Stomach (tissue), 9 donors: ENCODE results near the gene SFT2D3. TPM values are rescaled to one million over a fixed set of nuclear protein-coding genes. Genes with fewer than 3 reads are reported as not detected.

Experiments
- DNase-seq, 2 donors: peaks; one replicate each; pipeline versions ENCODE4 v3.0.0 to v3.0.0-alpha.2; 2013 to 2019
- H3K27ac ChIP-seq, 5 donors: fragments of 200-600 bp in 4 of 5; sonication (generic) in 4 of 5; one replicate each; pipeline ENCODE4 v1.5.1; 2013 to 2019; ENCODE audit warnings: mild to moderate bottlenecking in 1 of 5, moderate library complexity in 1 of 5
- H3K27me3 ChIP-seq, 3 donors: fragments of 200-600 bp; sonication (generic); one replicate each; pipeline ENCODE4 v1.5.1; 2017 to 2019; ENCODE audit warnings: mixed run types in 1 of 3
- H3K36me3 ChIP-seq, 4 donors: fragments of 200-600 bp; sonication (generic); 1 replicate in 3 of 4; 2 replicates in 1 of 4; pipeline ENCODE4 v1.5.1; 2016 to 2019
- H3K4me1 ChIP-seq, 4 donors: fragments of 200-600 bp; sonication (generic); one replicate each; pipeline ENCODE4 v1.5.1; 2016 to 2019
- H3K4me3 ChIP-seq, 4 donors: fragments of 200-600 bp; sonication (generic) in 3 of 4; one replicate each; pipeline ENCODE4 v1.5.1; 2016 to 2019; ENCODE audit warnings: mild to moderate bottlenecking in 1 of 4
- H3K9me3 ChIP-seq, 4 donors: fragments of 200-600 bp; sonication (generic); one replicate each; pipeline ENCODE4 v1.5.1; 2016 to 2019
- EP300 ChIP-seq: sonication (generic); formaldehyde crosslinking; IDR thresholded peaks from one replicate; pipeline ENCODE4 v1.6.1; 2017; ENCODE audit warnings: antibody characterized with exemption
- POLR2A ChIP-seq, 4 donors: fragments of 450-650 bp; IDR thresholded peaks; one replicate each; pipeline ENCODE4 v1.6.1; 2016; ENCODE audit warnings: antibody characterized with exemption in 4 of 4, control low read depth in 2 of 4, mild to moderate bottlenecking in 1 of 4, moderate library complexity in 1 of 4
- POLR2AphosphoS5 ChIP-seq, 3 donors: sonication (generic); formaldehyde crosslinking; IDR thresholded peaks; one replicate each; pipeline ENCODE4 v1.6.1; 2016; ENCODE audit warnings: antibody characterized with exemption in 3 of 3
- WGBS, 5 donors: extraction: QIAGEN DNeasy Blood & Tissue Kit in 3 of 5; methylation state at CpG; one replicate each; pipeline versions ENCODE4 v1.1.5 to v1.1.7; 2013 to 2018; 5-methylcytosine and 5-hydroxymethylcytosine counted together
- intact Hi-C: fragments of 100-400 bp; cut with DNase I; formaldehyde crosslinking; loops from one replicate; pipeline ENCODE4 v1.15.1; 2023; ENCODE audit warnings: low total_unique reads
- polyA plus RNA-seq, 3 donors: library from polyadenylated mRNA; stranded (reverse); fragments of 200-250 nt; gene quantifications; one replicate each; pipeline ENCODE4 v1.2.3, GENCODE V29; 2013
- total RNA-seq, 5 donors: library from RNA; depleted of rRNA; stranded (reverse); fragments of >200 nt; gene quantifications; one replicate each; pipeline versions ENCODE4 v1.1.0 to v1.2.3, GENCODE V29; 2014 to 2016
- TF ChIP-seq, protein P1 (sequence below), 7 experiments: fragments of 450-650 bp in 4 of 7; fragments of 200-600 bp in 3 of 7; sonication (generic) in 3 of 7; IDR thresholded peaks; one replicate each; pipeline ENCODE4 v1.5.1; 2016 to 2019; ENCODE audit warnings: antibody characterized with exemption in 7 of 7, control low read depth in 2 of 7, mild to moderate bottlenecking in 1 of 7
- donor health status: healthy with polysubstance abuse.
- donor health status: Bipolar disorder and iron deficiency.
- donor health status: healthy.

Gene SFT2D3
- total and polyA plus RNA-seq, 8 donors: 2.1 to 35.6 (median 6.6) TPM

GRCh38 chr2:127707890-127708648 is 6.8 kb downstream of the SFT2D3 start:
- no peak overlapping the region for H3K4me3 ChIP-seq
- H3K27ac ChIP-seq: no peak overlapping the region
- TF ChIP-seq EP300 (no peak), POLR2AphosphoS5 (IDR thresholded peaks at IDR 0.05) (no peak), POLR2A (IDR thresholded peaks at IDR 0.05) (no peak)
- H3K9me3 ChIP-seq: no peaks in the 10 kb centered on the region
- 80 to 90% (median 84%) methylated on average over 7 to 9 of the region's 9 CpGs for WGBS, 5 donors
- intact Hi-C loops: no loop called here
- no peaks in the 10 kb centered on the region for H3K27me3 ChIP-seq
- peaks cover 26 to 61% (median 59%) of the 10 kb centered on the region in 4 donors for H3K36me3 ChIP-seq
- H3K4me1 ChIP-seq: peaks cover 15 to 28% (median 23%) of the 10 kb centered on the region in 4 donors
- DNase-seq: peak in 1 of 2 donors; percentile 67

DNA sequence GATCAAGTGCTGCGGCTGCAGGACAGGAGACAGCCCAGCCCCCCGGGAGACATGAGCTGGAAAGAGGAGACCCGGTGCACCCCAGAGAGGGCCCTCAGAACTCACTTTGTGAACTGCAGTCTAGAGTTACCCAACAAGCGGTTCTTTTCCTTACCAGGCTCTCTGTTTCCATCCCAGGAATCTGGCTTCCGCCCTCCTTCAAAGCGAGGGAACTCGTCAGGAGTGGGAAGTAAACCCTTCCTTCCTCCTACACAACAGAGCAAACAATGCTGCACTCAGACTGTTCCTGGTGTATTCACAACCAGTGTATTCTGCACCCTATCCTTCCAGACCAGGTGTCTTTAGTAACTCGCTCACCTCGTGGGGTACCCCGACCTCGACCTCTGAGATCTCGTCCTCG is 8.0 kb downstream of the SFT2D3 start:
- no peak overlapping the region for H3K27ac ChIP-seq
- peaks cover 26 to 72% (median 68%) of the 10 kb centered on the region in 4 donors for H3K36me3 ChIP-seq
- WGBS, 5 donors: 92 to 96% (median 94%) methylated on average over 13 of the region's 13 CpGs
- no peak for DNase-seq
- TF ChIP-seq EP300 (no peak), POLR2A (IDR thresholded peaks at IDR 0.05) (no peak), POLR2AphosphoS5 (IDR thresholded peaks at IDR 0.05) (no peak)
- TF ChIP-seq, protein P1, sequence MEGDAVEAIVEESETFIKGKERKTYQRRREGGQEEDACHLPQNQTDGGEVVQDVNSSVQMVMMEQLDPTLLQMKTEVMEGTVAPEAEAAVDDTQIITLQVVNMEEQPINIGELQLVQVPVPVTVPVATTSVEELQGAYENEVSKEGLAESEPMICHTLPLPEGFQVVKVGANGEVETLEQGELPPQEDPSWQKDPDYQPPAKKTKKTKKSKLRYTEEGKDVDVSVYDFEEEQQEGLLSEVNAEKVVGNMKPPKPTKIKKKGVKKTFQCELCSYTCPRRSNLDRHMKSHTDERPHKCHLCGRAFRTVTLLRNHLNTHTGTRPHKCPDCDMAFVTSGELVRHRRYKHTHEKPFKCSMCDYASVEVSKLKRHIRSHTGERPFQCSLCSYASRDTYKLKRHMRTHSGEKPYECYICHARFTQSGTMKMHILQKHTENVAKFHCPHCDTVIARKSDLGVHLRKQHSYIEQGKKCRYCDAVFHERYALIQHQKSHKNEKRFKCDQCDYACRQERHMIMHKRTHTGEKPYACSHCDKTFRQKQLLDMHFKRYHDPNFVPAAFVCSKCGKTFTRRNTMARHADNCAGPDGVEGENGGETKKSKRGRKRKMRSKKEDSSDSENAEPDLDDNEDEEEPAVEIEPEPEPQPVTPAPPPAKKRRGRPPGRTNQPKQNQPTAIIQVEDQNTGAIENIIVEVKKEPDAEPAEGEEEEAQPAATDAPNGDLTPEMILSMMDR (IDR thresholded peaks at IDR 0.05): no peak
- peaks cover 6 to 16% (median 11%) of the 10 kb centered on the region in 4 donors for H3K4me1 ChIP-seq
- intact Hi-C loops: no loop called here
- no peaks in the 10 kb centered on the region for H3K9me3 ChIP-seq
- H3K27me3 ChIP-seq: no peaks in the 10 kb centered on the region
- H3K4me3 ChIP-seq: no peak overlapping the region

- Histone ChIP-seq H3K4me1 (peaks cover 0 to 4% (median 0%) of the 10 kb centered on the region in 4 donors), H3K27me3 (no peaks in the 10 kb centered on the region), H3K4me3 (no peak overlapping the region), H3K36me3 (peaks cover 17 to 77% (median 68%) of the 10 kb centered on the region in 4 donors), H3K27ac (no peak overlapping the region), H3K9me3 (no peaks in the 10 kb centered on the region)
- TF ChIP-seq POLR2A (IDR thresholded peaks at IDR 0.05) (no peak), EP300 (no peak), POLR2AphosphoS5 (IDR thresholded peaks at IDR 0.05) (no peak)
- TF ChIP-seq, protein P1 (IDR thresholded peaks at IDR 0.05): no peak
- intact Hi-C loops: no loop called here
- WGBS, 5 donors: 81 to 93% (median 88%) methylated on average over 2 of the region's 2 CpGs
- no peak for DNase-seq
These were observed 11.7 kb downstream of the SFT2D3 start for GRCh38 chr2:127712999-127713398.

DNA sequence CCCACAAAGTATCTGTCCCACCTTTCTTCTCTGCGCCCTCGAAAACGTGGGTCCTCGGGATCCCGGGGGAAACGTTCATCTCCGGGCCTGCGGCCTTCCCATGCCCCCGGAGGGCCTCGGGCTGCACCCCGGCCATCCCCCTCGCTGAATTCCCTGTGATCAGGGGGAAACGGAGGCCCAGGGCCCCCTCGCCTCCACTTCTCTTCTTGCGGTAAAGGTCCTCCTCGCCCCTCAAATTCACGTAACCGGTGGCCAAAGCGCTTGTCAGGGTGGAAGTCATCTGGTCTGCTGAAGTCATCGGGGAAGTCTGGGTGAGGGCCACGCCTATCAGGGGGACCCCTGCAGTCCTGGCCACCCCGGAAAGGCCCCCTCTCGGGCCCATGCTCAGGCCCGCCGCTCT is 12.3 kb downstream of the SFT2D3 start:
- no peak for DNase-seq
- WGBS, 5 donors: 89 to 97% (median 95%) methylated on average over 16 to 25 of the region's 25 CpGs
- Histone ChIP-seq H3K4me1 (no peaks in the 10 kb centered on the region), H3K36me3 (peaks cover 13 to 77% (median 68%) of the 10 kb centered on the region in 4 donors), H3K4me3 (no peak overlapping the region), H3K9me3 (no peaks in the 10 kb centered on the region), H3K27me3 (no peaks in the 10 kb centered on the region), H3K27ac (no peak overlapping the region)
- intact Hi-C loops: no loop called here
- TF ChIP-seq POLR2AphosphoS5 (IDR thresholded peaks at IDR 0.05): no peak

GRCh38 chr2:127715778-127716449 is 14.6 kb downstream of the SFT2D3 start:
- DNase-seq: no peak
- no peaks in the 10 kb centered on the region for H3K9me3 ChIP-seq
- intact Hi-C loops: no loop called here
- WGBS, 5 donors: 91 to 95% (median 93%) methylated on average over 14 of the region's 14 CpGs
- no peak overlapping the region for H3K27ac ChIP-seq
- H3K27me3 ChIP-seq: no peaks in the 10 kb centered on the region
- H3K4me3 ChIP-seq: no peak overlapping the region
- TF ChIP-seq POLR2AphosphoS5 (IDR thresholded peaks at IDR 0.05) (no peak), EP300 (no peak), POLR2A (IDR thresholded peaks at IDR 0.05) (no peak)
- TF ChIP-seq, protein P1 (IDR thresholded peaks at IDR 0.05): no peak
- H3K36me3 ChIP-seq: peaks cover 24 to 77% (median 69%) of the 10 kb centered on the region in 4 donors
- H3K4me1 ChIP-seq: no peaks in the 10 kb centered on the region
